Bronchial epithelial cell (primary cell): ENCODE results near the gene LDB1. TPM values are rescaled to one million over a fixed set of nuclear protein-coding genes. Genes with fewer than 3 reads are reported as not detected.
A peak's percentile ranks its signal among the peaks of the same experiment; 100 is the strongest.

Experiments used
- DNase-seq: peaks from one replicate; pipeline ENCODE4 v3.0.0-alpha.2; 2010; ENCODE audit warnings: low read depth
- FAIRE-seq: peaks from 2 replicates; lab custom pipeline; 2011; peaks lifted over from hg19 to GRCh38; lab: Jason Lieb, UNC
- H3K27me3 ChIP-seq: 2 replicates; pipeline ENCODE4 v1.5.1; 2011; ENCODE audit warnings: low read length; ENCODE audit not compliant: control insufficient read depth, insufficient read depth
- H3K36me3 ChIP-seq: 2 replicates; pipeline ENCODE4 v1.5.1; 2011; ENCODE audit warnings: low read length; ENCODE audit not compliant: control insufficient read depth, insufficient read depth
- H3K4me3 ChIP-seq: 2 replicates; pipeline ENCODE4 v1.5.1; 2011; ENCODE audit warnings: mild to moderate bottlenecking, low read depth, low read length, control low read depth
- CTCF ChIP-seq: IDR thresholded peaks from 2 replicates; pipeline ENCODE4 v1.5.1; 2011; ENCODE audit warnings: mild to moderate bottlenecking, moderate library complexity, low read length, control low read depth, inconsistent platforms; ENCODE audit not compliant: insufficient read depth, severe bottlenecking
- total RNA-seq: library from RNA; depleted of rRNA; stranded (reverse); fragments of >200 nt; gene quantifications from 2 replicates; pipeline ENCODE4 v1.2.1, GENCODE V29; 2014

Gene LDB1
- total RNA-seq, 1 donor from 2014 or later = 30.0 TPM

- FAIRE-seq (no peak), DNase-seq (peak; percentile 86)
- TF ChIP-seq CTCF = no peak
- no peaks in the 10 kb centered on the region for H3K27me3 ChIP-seq
- H3K36me3 ChIP-seq = peaks cover 34% of the 10 kb centered on the region
- peak overlapping the region; percentile 92 for H3K4me3 ChIP-seq
Observed at GRCh38 chr10:102150970-102151773, 31.0 kb upstream of the LDB1 start.

GRCh38 chr10:102148275-102148674 lies 28.1 kb upstream of the LDB1 start:
- DNase-seq (no peak), FAIRE-seq (no peak)
- Histone ChIP-seq H3K27me3 (no peaks in the 10 kb centered on the region), H3K36me3 (peaks cover 37% of the 10 kb centered on the region), H3K4me3 (no peak overlapping the region)
- no peak for TF ChIP-seq CTCF

- H3K36me3 ChIP-seq = peaks cover 42% of the 10 kb centered on the region
- FAIRE-seq = no peak
Observed at GRCh38 chr10:102147561-102147960, 27.4 kb upstream of the LDB1 start.

GRCh38 chr10:102146971-102147428 lies 26.8 kb upstream of the LDB1 start:
- no peak for TF ChIP-seq CTCF
- FAIRE-seq (no peak), DNase-seq (no peak)
- H3K27me3 ChIP-seq = no peaks in the 10 kb centered on the region
- peaks cover 42% of the 10 kb centered on the region for H3K36me3 ChIP-seq
- H3K4me3 ChIP-seq = no peak overlapping the region

More at GRCh38 chr10:102147561-102147960, 27.4 kb upstream of the LDB1 start:
- no peak for DNase-seq
- no peaks in the 10 kb centered on the region for H3K27me3 ChIP-seq
- no peak overlapping the region for H3K4me3 ChIP-seq
- no peak for TF ChIP-seq CTCF

GRCh38 chr10:102141583-102142107 lies 21.5 kb upstream of the LDB1 start:
- FAIRE-seq = no peak
- H3K4me3 ChIP-seq = no peak overlapping the region
- DNase-seq = no peak
- no peak for TF ChIP-seq CTCF
- H3K27me3 ChIP-seq = no peaks in the 10 kb centered on the region
- peaks cover 62% of the 10 kb centered on the region for H3K36me3 ChIP-seq
